Ovary (tissue), 3 donors: ENCODE data around the gene YKT6.

Source experiments
- EP300 ChIP-seq: sonication (generic); formaldehyde crosslinking; IDR thresholded peaks from one replicate; pipeline ENCODE4 v1.6.1; 2017; ENCODE audit warnings: antibody characterized with exemption
- POLR2A ChIP-seq: fragments of 450-650 bp; IDR thresholded peaks from one replicate; pipeline ENCODE4 v1.6.1; 2017; ENCODE audit warnings: antibody characterized with exemption, mild to moderate bottlenecking, moderate library complexity
- TF ChIP-seq, protein P1 (sequence below), 3 donors: fragments of 450-650 bp in 2 of 3; fragments of 200-600 bp in 1 of 3; IDR thresholded peaks; one replicate each; pipeline versions ENCODE4 v1.5.1 to v1.8.0; 2016 to 2022; ENCODE audit warnings: antibody characterized with exemption in 3 of 3, mild to moderate bottlenecking in 1 of 3
- donor health status: DM: no; HTN: no; CAD: no.

DNA sequence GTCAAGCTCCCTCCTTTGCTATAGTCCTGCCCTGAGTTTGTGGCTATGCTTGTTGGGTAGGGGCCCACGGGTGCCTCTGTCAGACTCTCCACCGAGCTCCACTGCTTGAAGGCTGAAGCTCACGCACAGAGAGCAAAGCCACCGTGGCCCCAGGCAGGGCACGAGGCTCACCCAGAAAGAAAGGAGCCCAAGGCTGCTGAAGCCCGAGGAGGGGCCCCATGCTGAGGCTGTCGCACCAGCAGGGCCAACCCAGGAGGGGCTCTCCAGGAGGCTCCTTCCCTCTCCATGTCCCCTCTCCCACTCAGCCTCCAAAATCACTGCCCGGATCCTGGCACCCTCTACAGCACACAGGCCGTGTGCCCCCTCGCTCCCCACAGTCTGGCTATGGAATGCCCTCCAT, 50.5 kb downstream of the YKT6 start:
- TF ChIP-seq POLR2A = no peak
- TF ChIP-seq, protein P1, sequence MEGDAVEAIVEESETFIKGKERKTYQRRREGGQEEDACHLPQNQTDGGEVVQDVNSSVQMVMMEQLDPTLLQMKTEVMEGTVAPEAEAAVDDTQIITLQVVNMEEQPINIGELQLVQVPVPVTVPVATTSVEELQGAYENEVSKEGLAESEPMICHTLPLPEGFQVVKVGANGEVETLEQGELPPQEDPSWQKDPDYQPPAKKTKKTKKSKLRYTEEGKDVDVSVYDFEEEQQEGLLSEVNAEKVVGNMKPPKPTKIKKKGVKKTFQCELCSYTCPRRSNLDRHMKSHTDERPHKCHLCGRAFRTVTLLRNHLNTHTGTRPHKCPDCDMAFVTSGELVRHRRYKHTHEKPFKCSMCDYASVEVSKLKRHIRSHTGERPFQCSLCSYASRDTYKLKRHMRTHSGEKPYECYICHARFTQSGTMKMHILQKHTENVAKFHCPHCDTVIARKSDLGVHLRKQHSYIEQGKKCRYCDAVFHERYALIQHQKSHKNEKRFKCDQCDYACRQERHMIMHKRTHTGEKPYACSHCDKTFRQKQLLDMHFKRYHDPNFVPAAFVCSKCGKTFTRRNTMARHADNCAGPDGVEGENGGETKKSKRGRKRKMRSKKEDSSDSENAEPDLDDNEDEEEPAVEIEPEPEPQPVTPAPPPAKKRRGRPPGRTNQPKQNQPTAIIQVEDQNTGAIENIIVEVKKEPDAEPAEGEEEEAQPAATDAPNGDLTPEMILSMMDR (IDR thresholded peaks at IDR 0.05) = no peak
- TF ChIP-seq EP300 = no peak
